Stimulated activated CD8-positive, alpha-beta memory T cell treated with anti-CD3 and anti-CD28 coated beads, Interleukin-15, amount 100 ng/mL, for 24 hours (primary cell): ENCODE results near the gene FEV.

Experiments
- DNase-seq: peaks from one replicate; pipeline ENCODE4 v3.0.0-alpha.2; 2020; ENCODE audit warnings: low read depth

FEV gene

GRCh38 chr2:218985021-218985324, at the start of gene FEV:
TSS of gene FEV (minus strand) at chr2:218985184. CDS start at chr2:218985075, 109 bp downstream.
- DNase-seq: no peak

GRCh38 chr2:219032051-219032745, 47.2 kb upstream of the FEV start:
- DNase-seq: no peak

- no peak for DNase-seq
Measured at GRCh38 chr2:219031005-219031738, 46.2 kb upstream of the FEV start.

- no peak for DNase-seq
Measured at GRCh38 chr2:219030177-219030940, 45.4 kb upstream of the FEV start.

- DNase-seq: peak; percentile 45
Measured at GRCh38 chr2:219029829-219030165, 44.8 kb upstream of the FEV start.

- no peak for DNase-seq
Measured at GRCh38 chr2:219028996-219029828, 44.2 kb upstream of the FEV start.

GRCh38 chr2:219028141-219028540, 43.2 kb upstream of the FEV start:
- DNase-seq: no peak

GRCh38 chr2:219027511-219028055, 42.6 kb upstream of the FEV start:
- no peak for DNase-seq

GRCh38 chr2:219026946-219027345, 42.0 kb upstream of the FEV start:
- no peak for DNase-seq

GRCh38 chr2:219025637-219026585, 40.9 kb upstream of the FEV start:
- DNase-seq: no peak

- DNase-seq: no peak
Measured at GRCh38 chr2:219024059-219024458, 39.1 kb upstream of the FEV start.

- DNase-seq: no peak
Measured at GRCh38 chr2:219023045-219023605, 38.1 kb upstream of the FEV start.

GRCh38 chr2:219022616-219023015, 37.6 kb upstream of the FEV start:
- no peak for DNase-seq

- no peak for DNase-seq
Measured at GRCh38 chr2:219022041-219022440, 37.1 kb upstream of the FEV start.

- DNase-seq: no peak
Measured at GRCh38 chr2:219021591-219021990, 36.6 kb upstream of the FEV start.

- DNase-seq: no peak
Measured at GRCh38 chr2:219020604-219021365, 35.8 kb upstream of the FEV start.

- DNase-seq: no peak
Measured at GRCh38 chr2:219019436-219019835, 34.5 kb upstream of the FEV start.

GRCh38 chr2:219018726-219019125, 33.7 kb upstream of the FEV start:
- no peak for DNase-seq

- DNase-seq: no peak
Measured at GRCh38 chr2:219018286-219018685, 33.3 kb upstream of the FEV start.
